Mesenteric fat pad (tissue), 1 donor: ENCODE results near the gene SHROOM2. TPM values are rescaled to one million over a fixed set of nuclear protein-coding genes. Genes with fewer than 3 reads are reported as not detected.

Experiments
- DNase-seq: peaks from one replicate; pipeline ENCODE4 v3.0.0-alpha.2; 2020; ENCODE audit warnings: low spot score
- total RNA-seq: library from RNA; stranded (reverse); fragmentation: NEBNext Ultra II Directional; extraction: Animal tissue kit (Norgen Biotek cat#: 25700); gene quantifications from one replicate; pipeline ENCODE4 v1.2.1, GENCODE V29; 2021
- donor health status: DM: yes; HTN: yes; CAD: no.

Gene SHROOM2
- total RNA-seq, 1 donor from 2014 or later, result 0.58 TPM

GRCh38 chrX:9897761-9898161 is 111.5 kb downstream of the SHROOM2 start:
- DNase-seq, result no peak

GRCh38 chrX:9899640-9900111 is 113.4 kb downstream of the SHROOM2 start:
- no peak for DNase-seq

- DNase-seq, result no peak
Observed at GRCh38 chrX:9902656-9903055, 116.4 kb downstream of the SHROOM2 start.

GRCh38 chrX:9903146-9903545 is 116.9 kb downstream of the SHROOM2 start:
- no peak for DNase-seq

- DNase-seq, result no peak
Observed at GRCh38 chrX:9905288-9905687, 119.1 kb downstream of the SHROOM2 start.

GRCh38 chrX:9905721-9906120 is 119.5 kb downstream of the SHROOM2 start:
- no peak for DNase-seq

- no peak for DNase-seq
Observed at GRCh38 chrX:9906919-9907318, 120.7 kb downstream of the SHROOM2 start.

GRCh38 chrX:9907645-9908387 is 121.6 kb downstream of the SHROOM2 start:
- DNase-seq, result no peak

- no peak for DNase-seq
Observed at GRCh38 chrX:9909254-9909653, 123.0 kb downstream of the SHROOM2 start.

GRCh38 chrX:9911487-9911886 is 125.3 kb downstream of the SHROOM2 start:
- DNase-seq, result no peak

- no peak for DNase-seq
Observed at GRCh38 chrX:9912351-9913145, 126.3 kb downstream of the SHROOM2 start.

GRCh38 chrX:9913146-9913433 is 126.9 kb downstream of the SHROOM2 start:
- no peak for DNase-seq

- DNase-seq, result no peak
Observed at GRCh38 chrX:9917861-9918260, 131.6 kb downstream of the SHROOM2 start.

- no peak for DNase-seq
Observed at GRCh38 chrX:9919632-9920172, 133.5 kb downstream of the SHROOM2 start.

GRCh38 chrX:9921407-9921806 is 135.2 kb downstream of the SHROOM2 start:
- DNase-seq, result no peak

GRCh38 chrX:9923357-9923756 is 137.1 kb downstream of the SHROOM2 start:
- no peak for DNase-seq

GRCh38 chrX:9926002-9926401 is 139.8 kb downstream of the SHROOM2 start:
- DNase-seq, result no peak

GRCh38 chrX:9927698-9928482 is 141.7 kb downstream of the SHROOM2 start:
- DNase-seq, result no peak

- DNase-seq, result no peak
Observed at GRCh38 chrX:9935436-9935835, 149.2 kb downstream of the SHROOM2 start.

GRCh38 chrX:9937761-9938160 is 151.5 kb downstream of the SHROOM2 start:
- DNase-seq, result no peak

- DNase-seq, result no peak
Observed at GRCh38 chrX:9938516-9938915, 152.3 kb downstream of the SHROOM2 start.

- DNase-seq, result no peak
Observed at GRCh38 chrX:9940421-9940820, 154.2 kb downstream of the SHROOM2 start.
